GM12878 (cell line): ENCODE measurements around the gene NXPH2. TPM values are rescaled to one million over a fixed set of nuclear protein-coding genes. Genes with fewer than 3 reads are reported as not detected.

Source experiments
- ATAC-seq: fragments of 200-7000 bp; cut with Tn5 transposase; 3 replicates; pipeline ENCODE4 v1.9.1; 2020; ENCODE audit warnings: mild to moderate bottlenecking, moderate library complexity
- BruUV-seq: library from RNA; stranded (reverse); fragments of 400-500 nt; replicated peaks from 2 replicates; lab custom pipeline; 2021; lab: Mats Ljungman, UMichigan
- CTCF ChIA-PET: fragments of 300-600 bp; sonication (Branson Sonifier 250); formaldehyde crosslinking; extraction: SDS; loops from one replicate; lab custom pipeline; 2021; ENCODE audit warnings: inconsistent platforms; lab: Yijun Ruan, JAX
- POLR2A ChIA-PET: fragments of 350-600 bp; formaldehyde crosslinking; extraction: SDS; loops from one replicate; lab custom pipeline; 2021; ENCODE audit warnings: inconsistent platforms; lab: Charles Lee
- RAD21 ChIA-PET: fragments of 300-600 bp; sonication (Branson Sonifier 250); formaldehyde crosslinking; loops from one replicate; lab custom pipeline; 2023; ENCODE audit warnings: antibody characterized with exemption; ENCODE audit not compliant: unreplicated experiment; lab: Charles Lee
- SMC1A ChIA-PET: fragments of 300-600 bp; sonication (Branson Sonifier 250); formaldehyde crosslinking; loops from one replicate; lab custom pipeline; 2023; ENCODE audit not compliant: unreplicated experiment, uncharacterized antibody; lab: Charles Lee
- DNase-seq: peaks from one replicate; pipeline ENCODE4 v3.0.0-alpha.2; 2011; ENCODE audit warnings: low read depth, low spot score
- FAIRE-seq: peaks from 3 replicates; lab custom pipeline; 2011; peaks lifted over from hg19 to GRCh38; lab: Jason Lieb, UNC
- H2AFZ ChIP-seq: 2 replicates; pipeline ENCODE4 v1.6.0; 2011; ENCODE audit warnings: low read depth, low read length, control low read depth; ENCODE audit not compliant: control insufficient read depth
- H3K27ac ChIP-seq: 2 replicates; pipeline ENCODE4 v1.5.1; 2011; ENCODE audit warnings: control low read depth; ENCODE audit not compliant: control insufficient read depth, insufficient read depth
- H3K27me3 ChIP-seq, 2 experiments: replicated peaks in 1 of 2; 2 replicates each; pipeline versions ENCODE4 v1.6.0 to v1.6.1; 2011; ENCODE audit warnings: low read length in 1 of 2; ENCODE audit not compliant: control insufficient read depth in 2 of 2, insufficient read depth in 2 of 2
- H3K36me3 ChIP-seq, 2 experiments: 2 replicates each; pipeline ENCODE4 v1.5.1; 2011; ENCODE audit warnings: low read length in 1 of 2; ENCODE audit not compliant: control insufficient read depth in 2 of 2, insufficient read depth in 2 of 2
- H3K4me1 ChIP-seq: 2 replicates; pipeline ENCODE4 v1.6.1; 2011; ENCODE audit warnings: mild to moderate bottlenecking, low read length, moderate library complexity, mixed read lengths; ENCODE audit not compliant: control insufficient read depth, insufficient read depth
- H3K4me2 ChIP-seq: 2 replicates; pipeline ENCODE4 v1.6.0; 2011; ENCODE audit warnings: control low read depth; ENCODE audit not compliant: control insufficient read depth, insufficient read depth
- H3K4me3 ChIP-seq: fragments of 200-600 bp; sonication (generic); 2 replicates; pipeline ENCODE4 v1.5.1; 2016
- H3K79me2 ChIP-seq: 2 replicates; pipeline ENCODE4 v1.6.0; 2011; ENCODE audit warnings: low read length; ENCODE audit not compliant: control insufficient read depth, insufficient read depth
- H3K9ac ChIP-seq: 2 replicates; pipeline ENCODE4 v1.8.0; 2011; ENCODE audit warnings: low read length, control low read depth, mixed read lengths; ENCODE audit not compliant: control insufficient read depth, insufficient read depth
- H3K9me3 ChIP-seq: replicated peaks from 3 replicates; pipeline ENCODE4 v1.5.1; 2011; ENCODE audit warnings: mild to moderate bottlenecking, low read length; ENCODE audit not compliant: control insufficient read depth, insufficient read depth
- H4K20me1 ChIP-seq: 2 replicates; pipeline ENCODE4 v1.6.0; 2011; ENCODE audit not compliant: control insufficient read depth, insufficient read depth
- ATF3 ChIP-seq: IDR thresholded peaks from 2 replicates; pipeline ENCODE4 v1.6.1; 2011; ENCODE audit warnings: low read depth, mild to moderate bottlenecking, low read length, moderate library complexity, borderline replicate concordance; ENCODE audit errors: extremely low read depth
- CREM ChIP-seq: IDR thresholded peaks from 2 replicates; pipeline ENCODE4 v1.6.1; 2014; ENCODE audit warnings: antibody characterized with exemption, low read depth
- E2F4 ChIP-seq: IDR thresholded peaks from 2 replicates; pipeline ENCODE4 v1.6.1; 2012; ENCODE audit warnings: low read depth, low read length, improper control_type of control experiment
- EGR1 ChIP-seq, 2 experiments: IDR thresholded peaks; 1 replicate in 1 of 2; 2 replicates in 1 of 2; pipeline ENCODE4 v1.6.1; 2011 to 2012; ENCODE audit warnings: low read depth in 2 of 2, low read length in 2 of 2, borderline replicate concordance in 1 of 2, mild to moderate bottlenecking in 1 of 2, moderate library complexity in 1 of 2
- HDGF ChIP-seq: fragments of 450-650 bp; IDR thresholded peaks from 2 replicates; pipeline ENCODE4 v1.6.1; 2016; ENCODE audit warnings: antibody characterized with exemption
- HSF1 ChIP-seq: fragments of 150-350 bp; IDR thresholded peaks from 2 replicates; pipeline ENCODE4 v1.6.1; 2014; ENCODE audit warnings: mild to moderate bottlenecking, low read depth, low read length
- KDM1A ChIP-seq: fragments of 200-600 bp; sonication (generic); IDR thresholded peaks from 2 replicates; pipeline ENCODE4 v1.6.1; 2016; ENCODE audit warnings: borderline replicate concordance
- NFXL1 ChIP-seq: fragments of 450-650 bp; IDR thresholded peaks from 2 replicates; pipeline ENCODE4 v1.6.1; 2017; ENCODE audit warnings: antibody characterized with exemption, mild to moderate bottlenecking, borderline replicate concordance
- RELB ChIP-seq: fragments of 450-650 bp; IDR thresholded peaks from 2 replicates; pipeline ENCODE4 v1.6.1; 2017; ENCODE audit warnings: low read depth, mild to moderate bottlenecking, moderate library complexity
- ZBTB4 ChIP-seq: fragments of 450-650 bp; formaldehyde crosslinking; IDR thresholded peaks from 2 replicates; pipeline ENCODE4 v1.4.0; 2022; ENCODE audit warnings: mild to moderate bottlenecking, moderate library complexity
- ZNF274 ChIP-seq: IDR thresholded peaks from one replicate; pipeline ENCODE4 v1.8.0; 2011; ENCODE audit not compliant: insufficient read length, insufficient read depth
- ZNF592 ChIP-seq: fragments of 450-650 bp; IDR thresholded peaks from 2 replicates; pipeline ENCODE4 v1.6.1; 2017; ENCODE audit warnings: mild to moderate bottlenecking, moderate library complexity
- WGBS: methylation state at CpG from one replicate; pipeline ENCODE4 v1.1.6; 2016; ENCODE audit warnings: low lambda C conversion rate; ENCODE audit not compliant: insufficient replicate concordance, insufficient coverage; ENCODE audit errors: missing lambda C conversion rate; 5-methylcytosine and 5-hydroxymethylcytosine counted together
- in situ Hi-C: fragments of 300-500 bp; cut with MboI; formaldehyde crosslinking; loops from 9 replicates; pipeline ENCODE4 v1.14.3; 2018; ENCODE audit warnings: mixed read lengths
- intact Hi-C: fragments of 100-400 bp; cut with micrococcal nuclease; formaldehyde crosslinking; loops from one replicate; pipeline ENCODE4 v1.14.2; 2022; ENCODE audit not compliant: unreplicated experiment
- polyA plus RNA-seq, 11 experiments: library from polyadenylated mRNA; depleted of rRNA in 4 of 11; unstranded in 6 of 11; stranded (reverse) in 5 of 11; fragments of >200 nt; fragmentation: Nextera tagmentation in 4 of 11; fragmentation: Illumina TruSeq in 1 of 11; extraction: Ambion mirVana in 4 of 11; extraction: Trizol in 1 of 11; gene quantifications; 1 replicate in 1 of 11; 2 replicates in 10 of 11; pipeline versions ENCODE4 v1.2.1 to v1.2.3, GENCODE V29; 2011 to 2016; ENCODE audit warnings: inconsistent platforms in 2 of 11, missing spikeins in 2 of 11, low read depth in 1 of 11
- total RNA-seq, 4 experiments: library from RNA; depleted of rRNA in 3 of 4; stranded (reverse); fragments of >200 nt in 3 of 4; fragmentation: Illumina TruSeq in 1 of 4; extraction: Trizol in 1 of 4; gene quantifications; 2 replicates each; pipeline versions ENCODE4 v1.2.1 to v1.2.3, GENCODE V29; 2013 to 2021

Gene NXPH2
- total and polyA plus RNA-seq, 10 of the 15 experiments (the other 5 are each of a cell fraction or from before 2014, with no cell fraction given): not detected

- ChIA-PET RAD21 (no interaction called here), CTCF (no interaction called here), SMC1A (no interaction called here), POLR2A (no interaction called here)
- no peak overlapping the region for H3K9ac ChIP-seq
- FAIRE-seq: no peak
- no peaks in the 10 kb centered on the region for H3K36me3 ChIP-seq
- H3K79me2 ChIP-seq: no peaks in the 10 kb centered on the region
- H3K4me3 ChIP-seq: no peak overlapping the region
- no peak overlapping the region for H3K4me2 ChIP-seq
- no peaks in the 10 kb centered on the region for H3K27me3 ChIP-seq
- H3K4me1 ChIP-seq: no peaks in the 10 kb centered on the region
- no peak overlapping the region for H3K27ac ChIP-seq
- WGBS: 15% methylated on average over 2 of the region's 2 CpGs
- in situ Hi-C loops: loop anchor here (25.0 kb wide), 1 partner anchor 907 kb away; no protein-coding TSS in a partner anchor
- DNase-seq: no peak
- H2AFZ ChIP-seq: no peak overlapping the region
- ATAC-seq: no peak
- H4K20me1 ChIP-seq: no peaks in the 10 kb centered on the region
- BruUV-seq: no TSS peak
- intact Hi-C loops: no loop called here
- H3K9me3 ChIP-seq: no peaks in the 10 kb centered on the region
- TF ChIP-seq HSF1 (no peak), ZNF274 (no peak), ATF3 (no peak), HDGF (no peak), E2F4 (no peak), NFXL1 (no peak), CREM (no peak), ZBTB4 (no peak), KDM1A (no peak), ZNF592 (no peak), EGR1 (IDR thresholded peaks at IDR 0.05; ENCODE audit: borderline replicate concordance in 1 of 2, low read depth in 2 of 2, low read length in 2 of 2) (no peak), RELB (no peak)
These were observed 14.5 kb upstream of the NXPH2 start for GRCh38 chr2:138794724-138795123.
